Activated T-cell treated with anti-CD3 and anti-CD28 coated beads, Interleukin-2, amount 50 U/mL, for 48 hours (primary cell): Measurements from ENCODE around the gene DTX4.
A peak's percentile ranks its signal among the peaks of the same experiment; 100 is the strongest.

Experiments
- DNase-seq, 2 experiments: peaks; one replicate each; pipeline ENCODE4 v3.0.0-alpha.2; 2020

The DTX4 gene

GRCh38 chr11:59192446-59193020 lies 20.6 kb downstream of the DTX4 start:
- no peak for DNase-seq

GRCh38 chr11:59193587-59194130 lies 21.7 kb downstream of the DTX4 start:
- DNase-seq, result no peak

- no peak for DNase-seq
These were observed 23.7 kb downstream of the DTX4 start for GRCh38 chr11:59195586-59195985.

GRCh38 chr11:59196777-59197176 lies 24.8 kb downstream of the DTX4 start:
- DNase-seq, result no peak

GRCh38 chr11:59197991-59198390 lies 26.1 kb downstream of the DTX4 start:
- DNase-seq, result no peak

- no peak for DNase-seq
These were observed 26.8 kb downstream of the DTX4 start for GRCh38 chr11:59198726-59199125.

GRCh38 chr11:59199546-59200422 lies 27.9 kb downstream of the DTX4 start:
- DNase-seq, result peak in 1 of 2 experiments; percentile 38

- DNase-seq, result no peak
These were observed 28.5 kb downstream of the DTX4 start for GRCh38 chr11:59200423-59200746.

- DNase-seq, result no peak
These were observed 29.4 kb downstream of the DTX4 start for GRCh38 chr11:59201353-59201752.

GRCh38 chr11:59204746-59205145 lies 32.8 kb downstream of the DTX4 start:
- no peak for DNase-seq

GRCh38 chr11:59205648-59206047 lies 33.7 kb downstream of the DTX4 start:
- no peak for DNase-seq

- peak in 1 of 2 experiments; percentile 40 for DNase-seq
These were observed 34.7 kb downstream of the DTX4 start for GRCh38 chr11:59206635-59207034.

GRCh38 chr11:59207988-59208451 lies 36.1 kb downstream of the DTX4 start:
- DNase-seq, result peak in 1 of 2 experiments; percentile 60

GRCh38 chr11:59208956-59209355 lies 37.0 kb downstream of the DTX4 start:
- DNase-seq, result no peak

- no peak for DNase-seq
These were observed 40.3 kb downstream of the DTX4 start for GRCh38 chr11:59212222-59212621.

GRCh38 chr11:59212744-59213631 lies 41.1 kb downstream of the DTX4 start, which contains the start of gene MPEG1:
MPEG1 (minus strand) TSS chr11:59212927; CDS start chr11:59212865, 62 bp downstream.
- DNase-seq, result no peak

GRCh38 chr11:59214141-59214893 lies 42.4 kb downstream of the DTX4 start:
- no peak for DNase-seq

- DNase-seq, result peak in 1 of 2 experiments; percentile 24
These were observed 45.0 kb downstream of the DTX4 start for GRCh38 chr11:59216641-59217564.

GRCh38 chr11:59218319-59218718 lies 46.4 kb downstream of the DTX4 start:
- DNase-seq, result no peak

GRCh38 chr11:59218893-59219292 lies 47.0 kb downstream of the DTX4 start:
- DNase-seq, result no peak

GRCh38 chr11:59219836-59220235 lies 47.9 kb downstream of the DTX4 start:
- DNase-seq, result no peak
